SK-N-DZ (cell line): Measurements from ENCODE around the gene SCGB3A2.
"Not testable (repeated sequence)": the region's sequence is repeated elsewhere in the genome, so short reads cannot be mapped to it uniquely, and the experiment has no call there.

ENCODE experiments used
- DNase-seq: peaks from one replicate; pipeline ENCODE4 v3.0.0-alpha.2; 2015; ENCODE audit warnings: low spot score

The SCGB3A2 gene

GRCh38 chr5:147863454-147864158 is 14.9 kb upstream of the SCGB3A2 start:
- no peak for DNase-seq

DNA sequence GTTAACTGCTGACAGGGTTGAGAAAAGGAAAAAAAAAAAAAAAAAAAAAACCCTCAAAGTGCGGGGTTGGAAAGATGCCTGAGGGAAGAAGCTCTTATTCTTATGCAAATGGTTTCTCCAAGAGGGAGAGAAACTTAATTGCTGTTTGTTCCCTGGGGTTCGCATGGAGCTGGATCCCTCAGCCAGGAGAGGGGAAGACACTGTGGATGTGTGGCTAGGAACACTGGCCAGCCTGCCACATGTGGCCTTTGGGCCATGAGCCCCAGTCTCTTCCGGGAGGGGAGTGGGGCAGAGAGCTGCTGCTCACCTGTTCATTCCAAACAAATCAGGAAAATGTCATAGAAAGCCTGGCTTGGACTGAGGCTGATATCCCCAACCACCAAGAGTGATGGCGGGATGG is 9.4 kb upstream of the SCGB3A2 start:
- DNase-seq = no peak

- DNase-seq = not testable (repeated sequence)
These were observed 8.6 kb upstream of the SCGB3A2 start for GRCh38 chr5:147869892-147870291.

DNA sequence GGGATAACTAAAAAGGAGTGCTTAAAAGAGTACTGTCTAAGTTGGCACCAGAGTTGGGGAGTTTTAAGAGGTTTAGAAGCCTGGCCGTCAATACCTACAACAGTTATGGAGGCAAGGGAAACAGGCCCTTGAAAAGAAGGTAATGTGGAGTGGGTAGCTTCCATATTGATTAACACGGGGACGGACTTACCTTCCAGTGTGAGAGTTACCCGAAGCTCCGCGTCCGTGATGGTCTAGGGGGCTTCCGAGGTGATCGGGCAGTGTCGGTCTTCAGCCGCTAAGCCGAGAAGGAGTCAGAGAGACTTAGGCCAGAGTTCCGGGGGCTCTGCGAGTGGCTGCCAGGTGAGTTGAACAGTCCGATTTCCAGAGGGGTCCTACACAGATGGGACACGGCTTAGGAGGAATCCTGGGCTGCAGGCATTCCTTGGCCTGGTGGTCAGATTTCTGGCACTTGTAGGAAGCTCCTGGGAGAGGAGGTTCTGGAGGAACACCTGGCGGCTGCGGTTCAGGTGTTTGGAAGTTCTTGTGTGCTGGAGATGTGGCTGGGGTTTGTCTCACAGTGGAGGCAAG is 6.4 kb upstream of the SCGB3A2 start:
- DNase-seq = not testable (repeated sequence)

DNA sequence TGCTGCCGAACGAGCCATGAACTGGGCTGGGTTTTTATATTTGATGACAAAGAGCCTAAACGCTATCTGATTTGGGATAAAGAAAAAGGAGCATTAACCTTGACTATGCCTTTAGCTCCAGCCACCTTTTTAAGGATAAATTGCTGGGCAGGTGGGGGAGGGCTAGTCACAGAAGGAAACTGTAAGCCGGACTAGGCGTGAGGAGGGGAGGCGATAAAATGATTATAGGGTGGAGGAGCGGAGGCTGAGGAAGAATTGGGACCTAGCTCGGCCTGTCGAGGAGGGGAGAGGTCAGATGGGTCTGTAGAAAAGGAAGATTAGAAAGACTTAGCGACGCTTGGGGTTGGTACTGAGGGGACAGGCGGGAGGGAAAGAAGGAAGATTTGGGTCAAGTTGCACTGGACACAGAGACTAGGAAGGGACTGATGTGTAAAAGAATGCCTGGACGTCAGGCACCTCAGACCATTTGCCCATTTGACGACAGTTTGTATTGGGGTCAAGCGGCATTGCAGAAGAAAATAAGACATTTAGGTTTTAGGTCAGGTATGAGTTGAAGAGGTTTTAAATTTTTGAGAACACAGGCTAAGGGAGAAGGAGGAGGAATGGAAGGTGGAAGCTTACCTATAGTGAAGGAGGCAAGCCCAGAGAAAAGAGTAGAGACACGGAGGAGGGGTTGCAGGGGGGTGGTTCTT is 5.6 kb upstream of the SCGB3A2 start:
- not testable (repeated sequence) for DNase-seq

- not testable (repeated sequence) for DNase-seq
These were observed 4.2 kb upstream of the SCGB3A2 start for GRCh38 chr5:147874118-147874875.

GRCh38 chr5:147874910-147875367 is 3.6 kb upstream of the SCGB3A2 start:
- DNase-seq = no peak

DNA sequence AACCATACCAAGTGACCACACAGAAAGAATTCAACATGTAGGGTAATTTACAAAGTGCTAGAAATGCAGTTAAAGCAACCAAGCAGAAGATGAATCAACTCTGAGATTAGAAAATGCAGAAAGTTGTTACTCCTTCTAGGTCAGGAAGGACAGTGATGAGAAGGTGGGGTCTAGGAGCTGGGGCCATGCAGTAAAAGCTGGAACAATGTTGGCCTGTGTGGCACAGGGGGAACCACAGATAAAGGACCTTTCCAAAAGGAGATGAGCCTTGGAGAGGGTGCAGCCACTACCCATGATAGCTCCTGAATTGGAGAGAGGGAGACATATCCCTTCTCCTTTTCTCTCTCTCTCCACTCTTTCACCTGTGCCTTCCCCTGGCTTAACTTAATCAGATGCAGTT is 2.4 kb upstream of the SCGB3A2 start:
- DNase-seq = no peak

- no peak for DNase-seq
These were observed 1.9 kb upstream of the SCGB3A2 start for GRCh38 chr5:147876626-147877025.

DNA sequence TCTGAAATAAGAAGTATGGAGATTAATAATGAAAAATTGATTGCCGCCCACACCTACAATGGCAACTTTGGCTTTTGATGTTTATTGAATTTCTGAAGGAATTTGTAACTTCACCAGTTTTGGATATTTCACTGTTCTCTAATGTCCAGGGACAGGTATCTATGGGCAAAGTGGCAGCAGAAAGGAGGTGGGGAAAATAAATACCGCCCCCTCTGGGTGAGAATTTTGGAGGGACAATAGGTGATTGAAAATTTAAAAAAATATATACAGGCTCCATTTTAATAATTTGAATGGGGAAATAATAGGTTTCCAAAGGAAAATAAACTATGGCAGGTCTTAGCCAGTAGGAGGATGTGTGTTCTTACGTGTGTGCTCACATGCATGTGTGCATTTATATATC is 1.3 kb downstream of the SCGB3A2 start:
- DNase-seq = no peak

DNA sequence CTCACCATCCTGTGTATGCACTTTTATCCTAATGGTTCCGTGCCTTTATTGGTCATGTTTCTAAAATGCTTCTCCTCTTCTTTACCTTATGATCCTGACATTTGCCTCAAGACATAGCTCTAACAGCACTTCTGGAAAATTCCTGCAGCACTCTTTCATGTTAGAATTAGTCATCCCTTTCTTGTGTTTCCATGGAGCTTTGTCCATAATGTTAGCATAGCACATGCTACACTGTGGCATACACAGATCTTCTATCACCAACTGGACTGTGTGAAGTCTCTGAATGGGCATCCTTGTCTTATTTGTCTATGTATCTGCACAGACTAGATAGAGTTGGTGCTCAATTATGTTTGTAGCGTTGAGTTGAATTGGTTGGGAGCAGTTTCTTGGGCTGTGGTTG is 2.0 kb downstream of the SCGB3A2 start:
- no peak for DNase-seq

DNA sequence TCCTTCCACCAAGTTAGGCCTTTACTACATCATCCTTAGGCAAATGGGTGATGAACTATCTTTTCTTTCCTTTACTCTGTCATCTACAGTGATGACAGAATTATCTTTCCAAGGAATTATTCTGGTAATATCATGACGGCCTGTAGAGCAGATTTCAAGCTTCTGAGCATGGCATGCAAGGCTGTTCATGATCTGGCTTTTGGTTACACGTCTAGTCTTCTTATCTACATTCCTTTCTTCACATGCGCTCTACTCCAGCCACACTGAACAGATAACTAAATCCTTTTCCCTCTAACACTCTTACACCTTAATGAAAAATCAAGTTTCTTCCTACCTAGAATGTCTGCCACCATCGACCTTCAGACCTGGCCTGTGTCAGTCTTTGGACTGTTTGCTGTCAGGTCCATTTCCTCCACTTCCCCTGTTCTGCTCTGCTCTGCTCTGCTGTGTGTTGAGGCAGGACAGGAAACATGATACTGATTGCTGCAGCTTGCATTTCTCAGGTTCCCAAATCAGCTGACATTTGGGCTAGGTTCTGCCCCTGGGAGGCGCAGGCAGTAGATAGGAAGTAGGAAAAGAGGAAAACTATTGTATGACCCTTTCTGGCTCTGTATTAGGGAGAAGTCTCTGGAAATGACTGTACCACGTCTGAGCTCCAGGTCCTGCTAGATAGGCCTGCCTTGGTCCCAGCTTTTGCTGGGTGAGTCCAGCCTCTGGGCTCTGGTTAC is 4.2 kb downstream of the SCGB3A2 start:
- peak; percentile 28 for DNase-seq

DNA sequence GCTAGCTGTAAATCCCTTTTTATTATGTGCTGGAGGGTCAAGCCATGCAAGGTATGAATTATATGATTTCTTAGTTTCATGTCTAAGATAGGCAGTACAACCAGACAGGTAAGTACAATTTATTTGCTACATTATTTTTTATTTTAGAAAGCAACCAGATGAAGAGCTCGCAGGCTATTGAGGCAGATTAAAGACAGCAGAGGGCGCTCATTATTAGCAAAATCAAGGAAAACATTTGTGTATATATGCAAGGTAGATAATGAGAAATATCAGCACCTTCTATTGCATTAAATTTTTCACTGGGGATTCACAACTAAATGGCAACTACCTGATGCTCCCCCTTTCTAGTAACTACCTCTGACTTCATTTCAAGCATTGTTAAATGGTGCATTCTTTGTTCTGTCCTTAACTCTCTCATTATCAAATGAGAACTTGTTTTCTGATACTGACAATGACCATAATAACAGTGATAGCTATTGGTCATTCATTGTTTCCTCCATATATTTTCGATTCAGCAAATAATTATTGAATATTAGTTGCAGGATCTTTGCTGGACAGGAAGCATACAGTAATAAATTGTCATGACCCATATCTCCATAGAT is 8.6 kb downstream of the SCGB3A2 start:
- peak; percentile 4 for DNase-seq

DNA sequence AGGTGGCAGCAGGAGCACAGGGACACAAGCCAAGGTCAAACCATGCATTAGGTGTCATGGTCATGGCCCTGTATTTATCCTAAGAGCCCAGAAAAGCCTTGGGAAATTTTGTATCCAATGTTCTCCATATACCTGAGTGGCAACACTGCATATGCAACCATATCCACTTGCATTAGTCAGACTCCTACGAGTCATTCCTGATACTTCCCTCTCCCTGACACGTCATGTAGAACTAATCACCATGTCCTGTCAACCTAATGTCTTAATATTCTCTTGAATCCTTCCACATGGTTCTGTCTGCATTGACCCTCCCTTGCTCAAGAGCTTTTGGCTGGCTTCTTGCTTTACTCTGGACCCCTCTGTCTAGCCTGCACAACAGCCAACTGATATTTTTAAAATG is 9.4 kb downstream of the SCGB3A2 start:
- no peak for DNase-seq

- no peak for DNase-seq
These were observed 14.3 kb downstream of the SCGB3A2 start for GRCh38 chr5:147892696-147893296.

DNA sequence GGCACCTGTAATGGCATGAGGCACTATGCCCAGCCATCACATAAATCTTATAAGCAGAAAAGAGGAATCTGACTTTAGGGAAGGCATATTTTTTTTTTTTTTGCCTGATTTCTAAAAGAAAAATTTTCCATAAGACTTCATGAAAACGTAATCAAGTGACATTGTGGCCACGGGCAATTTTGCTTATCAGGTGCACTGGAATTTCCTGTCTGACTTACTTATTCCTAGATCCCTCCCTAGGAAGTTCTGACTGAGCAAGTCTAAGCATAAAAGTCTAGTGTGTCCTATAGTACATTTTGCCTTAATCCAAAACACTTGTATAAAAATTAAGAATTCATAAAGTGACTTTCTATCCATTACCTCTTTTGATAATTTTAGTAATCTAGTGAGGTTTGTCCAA is 15.3 kb downstream of the SCGB3A2 start:
- no peak for DNase-seq

DNA sequence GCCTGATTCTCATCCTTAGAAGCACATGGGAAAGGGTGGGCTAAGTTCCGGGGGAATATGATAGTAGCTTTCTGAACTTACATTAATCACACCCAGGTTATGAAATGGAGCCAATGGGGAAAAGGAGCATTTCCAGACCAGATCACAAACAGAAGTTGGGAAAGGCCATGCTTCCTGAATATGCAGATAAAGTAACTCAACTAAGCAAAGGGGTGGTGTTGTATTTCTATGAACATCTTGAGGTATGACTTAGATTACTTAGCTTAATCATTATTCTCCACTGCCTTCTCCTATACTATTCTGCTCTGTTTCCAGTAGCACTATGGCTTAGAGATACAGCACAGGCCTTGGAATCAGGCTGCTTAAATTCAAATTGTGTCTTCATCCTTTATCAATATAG is 17.4 kb downstream of the SCGB3A2 start:
- DNase-seq = no peak

DNA sequence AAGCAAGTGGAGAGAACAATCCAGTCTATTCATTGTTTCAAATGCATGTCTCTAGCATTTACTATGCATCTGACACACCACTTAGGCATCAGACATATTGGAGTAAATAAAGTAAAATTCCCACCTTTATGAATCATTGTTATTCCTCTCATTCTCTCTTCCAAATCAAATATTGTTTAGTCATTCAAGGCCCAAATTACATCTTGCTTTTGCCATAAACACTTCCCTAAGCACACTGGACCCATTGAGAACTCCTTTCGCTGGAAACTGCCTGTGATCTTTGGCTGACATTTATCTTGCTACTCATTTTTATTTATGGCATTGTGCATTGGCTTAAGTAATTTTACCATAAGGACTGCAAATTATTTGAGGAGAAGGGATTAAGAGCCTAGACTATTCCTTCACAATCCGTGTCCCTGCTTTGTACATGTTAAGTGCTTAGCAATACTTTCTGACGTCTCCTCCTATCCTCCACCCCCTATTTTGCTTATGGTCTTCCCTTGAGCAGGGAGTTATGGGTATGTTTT is 20.4 kb downstream of the SCGB3A2 start:
- DNase-seq = no peak

- DNase-seq = no peak
These were observed 23.1 kb downstream of the SCGB3A2 start for GRCh38 chr5:147901599-147902039.

GRCh38 chr5:147902609-147903115 is 24.2 kb downstream of the SCGB3A2 start:
- DNase-seq = no peak
